GM21515 (cell line): Measurements from ENCODE around the gene CYB561D2.

Experiments
- ATAC-seq: cut with Tn5 transposase; IDR thresholded peaks from one replicate; pipeline ENCODE4 v1.9.1; 2021; ENCODE audit not compliant: unreplicated experiment

The CYB561D2 gene

DNA sequence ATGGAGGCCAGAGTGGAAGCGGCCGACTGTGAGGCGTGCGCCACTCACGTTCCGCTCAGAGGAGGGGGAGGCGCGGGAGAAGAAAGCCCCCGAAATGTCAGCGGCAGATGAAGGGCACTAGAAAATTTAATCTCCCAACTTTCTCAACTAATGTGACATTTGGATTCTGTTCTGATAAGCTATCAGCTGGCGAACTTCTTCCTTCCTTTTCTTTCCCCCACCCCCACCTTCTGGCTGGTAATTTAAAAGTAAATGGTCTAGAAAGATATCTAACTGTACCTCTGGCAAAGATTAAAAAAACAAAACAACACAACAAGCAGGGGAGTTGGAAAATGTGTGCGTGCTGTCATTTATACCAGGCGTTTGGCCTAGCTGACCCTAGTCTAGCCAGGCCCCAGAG is 35.1 kb downstream of the CYB561D2 start:
- ATAC-seq: no peak

DNA sequence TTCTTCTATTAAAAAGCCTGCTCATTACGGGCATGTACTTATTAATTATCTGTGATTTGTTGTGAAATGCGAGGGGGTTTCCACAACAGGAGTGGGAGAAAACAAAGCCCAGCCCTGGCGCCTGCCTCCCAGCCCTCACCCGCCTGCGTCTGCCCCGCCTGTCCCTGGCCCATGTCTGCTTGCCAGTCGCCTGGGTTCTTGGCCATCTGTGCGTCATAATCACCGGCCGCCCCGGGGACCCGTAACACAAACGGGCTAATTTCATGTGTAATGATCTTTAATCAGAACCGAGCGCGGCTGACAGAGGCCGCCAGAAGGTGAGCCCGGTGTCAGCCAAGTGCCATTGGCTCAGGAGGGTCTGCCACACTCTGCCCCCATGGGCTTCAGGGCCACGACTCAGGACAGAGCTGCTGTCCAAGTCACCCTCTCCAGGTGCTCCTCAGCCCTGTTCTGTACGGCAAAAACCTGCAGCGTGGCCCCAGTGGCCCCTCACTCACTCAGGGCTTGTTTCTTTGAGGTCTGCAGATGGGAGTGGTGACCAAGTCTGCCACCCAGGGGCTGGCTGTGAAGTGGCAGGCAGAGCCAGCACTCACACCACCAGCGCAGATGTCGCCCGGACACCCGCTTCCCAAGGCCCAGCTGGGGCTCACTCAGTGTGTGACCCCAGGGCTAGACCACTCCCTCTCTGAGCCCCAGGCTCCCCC is 37.5 kb downstream of the CYB561D2 start:
- ATAC-seq: no peak

DNA sequence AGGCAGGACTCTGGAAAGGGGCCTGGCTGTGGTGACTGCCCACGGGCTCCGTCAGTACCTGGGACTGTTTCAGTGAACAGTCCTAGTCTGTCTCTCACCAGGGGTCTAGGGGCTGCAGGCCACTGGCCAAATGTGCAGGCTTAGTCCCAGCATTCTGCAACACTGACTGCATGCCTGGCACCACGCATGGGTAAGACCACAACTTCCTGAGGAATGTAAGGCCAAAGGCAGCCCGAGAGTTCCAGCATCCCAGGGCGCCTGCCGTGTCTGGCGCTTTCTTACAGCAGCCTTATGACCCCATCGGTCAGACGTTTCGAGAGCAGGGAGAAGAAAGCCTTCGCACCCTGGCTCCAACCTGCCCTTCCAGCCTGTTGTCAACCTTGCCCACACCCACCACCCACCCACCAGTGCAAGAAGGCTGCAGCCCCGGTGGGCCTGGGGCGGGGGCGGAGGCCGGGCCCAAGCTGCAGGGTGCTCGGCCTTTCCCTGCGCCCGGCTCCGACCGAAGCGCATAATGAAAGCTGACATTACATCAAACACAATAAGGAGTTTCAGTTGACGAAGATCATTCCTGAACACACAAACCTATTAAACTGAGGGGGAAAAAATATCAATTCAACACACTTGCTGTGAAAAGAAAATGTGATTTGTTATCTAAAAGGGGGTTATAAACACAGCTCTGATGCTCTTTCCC is 38.2 kb downstream of the CYB561D2 start:
- no peak for ATAC-seq

DNA sequence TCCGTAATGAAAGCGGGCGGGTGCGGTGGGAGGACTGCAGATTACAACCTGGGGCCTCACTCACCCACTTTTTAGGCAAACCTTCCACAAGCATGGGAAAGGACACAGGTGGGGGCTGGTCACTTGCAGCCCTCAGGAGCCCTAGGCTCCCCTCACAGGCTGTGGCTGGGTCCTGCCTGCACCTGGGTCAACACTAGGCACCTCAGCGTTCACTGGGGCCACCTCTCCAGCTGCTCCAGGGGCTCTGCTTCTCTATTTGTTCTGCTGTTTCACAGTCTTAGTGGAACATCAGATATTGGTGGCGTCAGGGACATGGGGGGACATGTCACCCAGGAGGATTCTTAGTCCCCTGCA is 38.7 kb downstream of the CYB561D2 start:
- ATAC-seq: no peak

DNA sequence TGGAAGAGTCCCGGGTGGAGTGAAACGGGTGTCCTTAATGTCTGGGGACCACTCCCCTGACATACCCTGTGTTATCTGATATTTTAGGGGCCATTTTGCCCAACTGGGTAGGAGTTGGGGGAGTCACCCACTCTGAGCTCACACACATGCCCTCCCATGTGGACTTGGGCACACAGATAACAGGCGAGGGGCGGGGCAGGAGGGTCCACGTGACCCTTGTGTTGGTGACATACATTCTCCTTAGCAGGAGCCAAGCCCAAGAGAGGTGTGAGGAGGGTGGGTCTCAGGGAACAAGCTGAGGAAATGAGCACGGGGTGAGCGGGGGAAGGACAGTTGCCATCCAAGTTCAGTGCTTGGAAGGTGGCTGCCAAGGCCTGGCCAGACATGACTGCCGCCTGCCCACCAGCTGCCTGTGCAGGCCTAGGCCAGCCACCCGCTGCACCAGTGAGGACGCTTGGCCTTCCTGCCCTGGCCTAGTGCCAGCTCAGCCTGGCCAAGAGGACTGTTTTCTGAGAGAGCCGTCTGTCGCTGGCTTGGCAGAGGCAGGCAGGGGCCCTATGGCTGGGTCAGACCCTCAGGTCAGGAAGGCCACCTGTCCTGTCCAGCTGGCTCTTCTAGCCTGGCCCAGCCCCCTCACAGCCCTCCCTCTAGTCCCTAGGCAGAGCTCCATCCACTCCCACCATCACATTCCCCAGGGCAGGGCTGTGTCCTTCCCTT is 40.0 kb downstream of the CYB561D2 start:
- no peak for ATAC-seq

DNA sequence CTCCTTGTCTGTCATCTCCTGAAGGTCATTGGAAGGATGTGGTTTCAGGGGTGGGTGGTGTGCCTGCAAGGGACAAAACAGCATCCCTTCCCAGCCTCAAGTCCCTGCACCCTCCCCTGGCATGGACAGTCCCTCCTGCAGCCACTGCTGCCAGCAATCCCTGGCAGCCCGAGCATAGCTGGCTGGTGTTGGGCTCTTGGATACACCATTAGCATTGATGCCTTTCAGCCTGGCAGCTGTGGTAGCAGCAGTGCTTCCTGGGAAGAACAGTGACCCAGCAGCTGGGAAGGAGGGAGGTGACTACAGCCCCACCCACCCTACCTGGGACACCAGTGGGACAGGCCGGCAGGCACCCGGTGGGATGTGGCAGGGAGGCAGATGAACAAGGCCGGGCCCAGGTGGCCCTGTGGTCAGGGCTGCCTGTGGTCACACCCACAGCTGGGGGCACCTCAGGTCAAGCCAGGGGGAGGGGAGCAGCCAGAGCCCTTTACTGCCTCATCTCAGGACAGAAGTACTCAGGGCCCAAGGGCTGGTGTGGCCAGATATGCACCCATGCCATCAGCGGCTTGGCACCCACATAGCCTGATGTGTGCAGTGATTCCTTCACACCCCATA is 41.5 kb downstream of the CYB561D2 start:
- ATAC-seq: no peak

DNA sequence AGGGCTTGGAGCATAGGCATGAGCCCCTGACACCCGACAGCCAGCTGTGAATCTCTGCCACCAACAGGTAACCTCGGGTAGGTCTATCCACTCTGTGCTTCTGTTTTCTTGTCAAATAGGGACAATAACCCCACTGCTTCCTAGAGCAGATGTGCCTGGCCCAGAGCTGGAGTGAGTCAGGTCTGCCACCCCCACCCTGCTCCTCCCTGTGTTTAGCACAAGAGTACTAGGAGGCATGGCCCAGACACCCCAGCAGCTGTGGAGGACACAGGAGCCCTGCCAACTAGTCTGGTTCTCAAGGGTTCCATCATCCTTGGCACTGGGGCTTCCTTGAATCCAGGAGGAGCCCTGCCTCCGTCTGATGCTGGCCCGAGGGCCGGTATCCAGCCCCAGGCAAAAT is 42.4 kb downstream of the CYB561D2 start:
- no peak for ATAC-seq

DNA sequence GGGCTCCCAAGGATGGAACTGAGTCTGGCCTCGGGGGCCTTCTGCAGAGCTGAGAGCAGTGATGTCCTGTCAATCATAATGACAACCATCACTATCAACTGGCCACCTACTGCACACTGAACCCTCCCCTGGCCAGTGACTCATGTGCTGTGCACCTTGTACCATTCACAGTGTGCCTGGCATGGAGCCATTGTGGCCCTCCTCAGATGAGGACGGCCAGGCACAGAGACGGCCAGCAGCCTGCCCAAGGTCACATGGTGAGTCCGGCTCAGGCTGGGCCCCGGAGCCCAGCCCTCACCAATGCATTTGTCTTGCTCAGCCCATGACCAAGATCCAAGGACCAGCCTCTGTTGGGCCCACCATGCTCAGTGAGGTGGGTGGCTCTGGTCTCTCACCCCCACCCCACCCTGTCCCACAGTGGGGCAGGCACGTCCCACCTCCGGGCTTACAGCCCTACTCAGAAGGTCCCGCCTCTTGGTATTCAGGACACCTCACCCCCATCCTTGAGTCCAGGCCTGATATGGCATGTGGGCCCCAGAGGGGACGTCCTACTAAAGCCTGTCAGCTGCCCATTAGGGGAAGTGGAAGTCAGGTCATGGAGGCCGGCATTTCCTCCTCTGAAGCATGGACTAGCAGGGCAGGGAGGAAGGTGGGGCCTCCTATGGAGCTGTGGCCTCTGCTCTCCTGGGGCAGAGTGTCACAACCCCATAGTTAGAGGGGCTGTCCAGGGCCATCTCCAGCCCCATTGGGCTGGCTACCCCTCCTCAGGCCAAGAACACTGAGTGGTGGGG is 44.6 kb downstream of the CYB561D2 start:
- no peak for ATAC-seq

DNA sequence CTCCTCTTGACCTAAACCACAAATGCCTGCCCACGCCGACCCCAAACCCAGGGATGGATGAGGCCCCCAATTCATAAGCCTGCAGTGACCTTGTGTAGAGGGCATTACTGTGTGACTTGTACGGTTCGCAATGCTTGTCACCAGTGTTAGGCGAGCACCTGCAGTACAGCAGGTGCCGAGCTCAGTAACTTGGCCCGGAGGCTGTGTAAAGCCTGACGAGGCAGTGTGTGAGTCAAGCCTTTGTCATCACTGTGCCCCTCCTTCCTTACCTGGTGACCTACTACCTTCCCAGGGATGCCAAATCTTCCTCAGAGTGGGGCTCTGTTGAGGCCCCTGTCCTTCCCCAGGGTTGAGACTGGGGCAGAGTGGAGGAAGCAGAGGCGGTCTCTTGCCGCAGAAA is 45.8 kb downstream of the CYB561D2 start:
- no peak for ATAC-seq

DNA sequence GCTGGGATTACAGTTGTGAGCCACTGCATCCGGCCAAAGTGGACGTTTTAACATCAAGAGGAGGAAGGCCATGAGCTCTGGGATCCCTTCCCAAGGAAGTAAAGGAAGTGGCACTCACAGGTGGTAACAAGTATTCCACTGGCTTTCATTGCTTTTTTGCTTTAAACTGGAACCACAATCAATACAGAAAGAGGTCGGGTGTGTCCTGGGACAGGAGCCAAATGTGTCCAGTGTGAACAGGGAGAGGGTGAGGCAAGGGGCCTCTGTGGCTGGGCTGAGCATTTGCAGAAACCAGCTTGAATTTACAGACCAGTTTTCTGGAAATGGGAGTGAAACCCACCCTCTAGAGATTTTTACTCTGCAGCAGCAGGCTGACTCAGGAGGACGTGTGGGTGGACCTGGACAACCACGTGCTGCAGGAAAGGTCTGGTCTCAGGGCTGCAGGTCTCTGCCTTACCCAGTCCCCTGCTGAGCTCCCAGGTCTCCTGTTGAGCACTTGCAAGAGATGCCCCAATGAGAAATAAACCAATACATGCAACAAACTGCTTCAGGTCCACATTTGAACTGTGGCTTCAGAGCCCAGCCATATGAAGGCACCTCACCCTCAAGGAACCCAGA is 51.4 kb downstream of the CYB561D2 start:
- ATAC-seq: no peak
